HG03196 (cell line): ENCODE measurements around the gene STX4.

Experiments
- ATAC-seq: cut with Tn5 transposase; IDR thresholded peaks from one replicate; pipeline ENCODE4 v1.9.1; 2021; ENCODE audit not compliant: unreplicated experiment

STX4 gene

GRCh38 chr16:31082368-31083045 lies 49.1 kb downstream of the STX4 start:
- ATAC-seq = no peak

GRCh38 chr16:31083081-31083480 lies 49.7 kb downstream of the STX4 start:
- ATAC-seq = no peak

GRCh38 chr16:31083556-31083955 lies 50.2 kb downstream of the STX4 start:
- ATAC-seq = no peak

- ATAC-seq = no peak
Observed at GRCh38 chr16:31083981-31084380, 50.6 kb downstream of the STX4 start.

GRCh38 chr16:31084584-31085302 lies 51.4 kb downstream of the STX4 start:
- ATAC-seq = no peak

GRCh38 chr16:31085411-31085810 lies 52.1 kb downstream of the STX4 start:
- no peak for ATAC-seq

- no peak for ATAC-seq
Observed at GRCh38 chr16:31085873-31086628, 52.7 kb downstream of the STX4 start.

- no peak for ATAC-seq
Observed at GRCh38 chr16:31086629-31086906, 53.2 kb downstream of the STX4 start.

- no peak for ATAC-seq
Observed at GRCh38 chr16:31087481-31087880, 54.1 kb downstream of the STX4 start.

- no peak for ATAC-seq
Observed at GRCh38 chr16:31087971-31088370, 54.6 kb downstream of the STX4 start.

- ATAC-seq = no peak
Observed at GRCh38 chr16:31088459-31089183, 55.3 kb downstream of the STX4 start, which contains the start of gene PRSS53. Gene PRSS53 (minus strand): TSS chr16:31088943. CDS start chr16:31088809, 134 bp downstream.

- ATAC-seq = no peak
Observed at GRCh38 chr16:31089199-31089598, 55.8 kb downstream of the STX4 start.
